A549 treated with CpdA at 1 μM for 4 hours (cell line): Measurements from ENCODE around the gene MAS1. TPM values are rescaled to one million over a fixed set of nuclear protein-coding genes. Genes with fewer than 3 reads are reported as not detected.

Source experiments
- total RNA-seq: library from RNA; stranded (reverse); fragments of 200-300 nt; extraction: Qiagen RNA extraction; gene quantifications from 5 replicates; pipeline ENCODE4 v1.2.3, GENCODE V29; 2022; ENCODE audit warnings: low read depth

Gene MAS1
- total RNA-seq, result not detected in 5 replicates

GRCh38 chr6:159890792-159891191, at the start of gene MAS1:
Gene MAS1, plus strand, starts transcription at chr6:159890988. Its CDS starts 15,968 bp downstream, at chr6:159906956.

Other genes starting within 250 kb of the MAS1 start
- 157 to 192 TPM (median 180 TPM) in 5 replicates for gene SOD2, start 197.7 kb upstream of the MAS1 start, total RNA-seq
- gene WTAP, start 163.5 kb upstream of the MAS1 start, total RNA-seq, result 65.4 to 77.4 TPM (median 69.7 TPM) in 5 replicates
- 24.3 to 29.8 TPM (median 28.1 TPM) in 5 replicates for gene ACAT2, start 128.9 kb upstream of the MAS1 start, total RNA-seq
- gene TCP1, start 101.4 kb upstream of the MAS1 start, total RNA-seq, result 235 to 263 TPM (median 247 TPM) in 5 replicates
- 74.7 to 106 TPM (median 95.1 TPM) in 5 replicates for gene MRPL18, start 100.5 kb upstream of the MAS1 start, total RNA-seq
- 0.11 TPM in 1 of 5 replicates, not detected in the others for gene PNLDC1, start 90.7 kb upstream of the MAS1 start, total RNA-seq
- gene IGF2R, start 78.1 kb downstream of the MAS1 start, total RNA-seq, result 29.5 to 39.2 TPM (median 31.6 TPM) in 5 replicates
- gene SLC22A1, start 230.8 kb downstream of the MAS1 start, total RNA-seq, result 1.7 to 3.5 TPM (median 2.8 TPM) in 5 replicates